Fibroblast of lung (primary cell): ENCODE data around the gene CACNB2.

Experiments
- CTCF ChIP-seq, 2 donors: IDR thresholded peaks in 1 of 2; conservative IDR thresholded peaks in 1 of 2; 1 replicate in 1 of 2; 2 replicates in 1 of 2; pipeline ENCODE4 v1.5.1; 2011 to 2012; ENCODE audit warnings: low read length in 2 of 2, control low read depth in 1 of 2, inconsistent platforms in 1 of 2, low read depth in 1 of 2, mild to moderate bottlenecking in 1 of 2
- EZH2 ChIP-seq: IDR thresholded peaks from 2 replicates; pipeline ENCODE4 v1.5.1; 2012; ENCODE audit warnings: low read length, control low read depth, mild to moderate bottlenecking; ENCODE audit errors: missing control alignments

- TF ChIP-seq CTCF (conservative IDR thresholded peaks at IDR 0.05 in 1 of 2, IDR thresholded peaks at IDR 0.05 in 1 of 2; ENCODE audit: low read depth in 1 of 2, low read length in 2 of 2) (no peak), EZH2 (no peak)
Observed at GRCh38 chr10:18100669-18101068, 39.6 kb upstream of the CACNB2 start.
